ENCODE data around the gene HTRA1. TPM values are rescaled to one million over a fixed set of nuclear protein-coding genes. Genes with fewer than 3 reads are reported as not detected.

HTRA1 gene
- polyA plus RNA-seq, 1 donor from 2014 or later, result 1.4 TPM

DNA sequence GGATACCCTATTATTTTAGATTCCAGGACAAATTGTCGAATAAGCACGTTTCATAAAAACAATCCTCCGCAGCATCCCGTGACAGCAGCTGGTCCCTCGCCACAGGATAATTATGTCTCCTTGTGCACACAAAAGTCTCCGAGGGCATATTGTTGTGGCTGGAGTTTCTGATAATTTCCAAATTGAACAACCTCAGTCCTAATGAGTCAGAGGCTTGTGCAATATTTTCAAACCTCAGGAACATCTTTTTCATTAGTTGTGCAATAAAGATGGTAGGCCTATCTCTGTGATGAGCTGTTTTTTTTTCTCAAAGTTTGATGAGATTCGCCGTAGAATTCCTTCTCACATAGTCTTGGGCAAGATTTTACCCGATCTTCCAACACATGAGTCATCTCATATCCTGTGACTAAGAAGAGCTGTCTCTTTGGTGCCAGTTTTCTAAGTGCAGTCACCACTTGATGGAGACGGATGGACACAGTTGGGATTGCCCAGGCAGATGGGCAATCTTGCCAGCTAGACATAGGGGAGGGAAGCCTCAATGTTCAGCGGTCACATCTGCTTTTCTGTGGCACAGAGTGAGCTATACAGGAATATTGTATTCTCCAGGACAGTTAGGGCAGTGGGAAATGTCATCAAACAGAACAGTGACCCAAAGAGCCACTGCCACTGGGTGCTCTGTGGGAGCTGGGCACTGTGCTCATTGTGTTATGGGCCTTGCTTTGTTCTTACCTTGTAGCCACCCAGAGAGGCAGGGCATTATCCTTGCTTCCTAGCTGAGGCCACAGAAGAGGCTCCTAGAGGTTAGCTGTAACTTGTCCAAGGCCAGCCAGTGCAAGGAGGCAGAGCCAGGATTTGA lies 7.8 kb downstream of the HTRA1 start:
- no peaks in the 10 kb centered on the region for H3K9me3 ChIP-seq (ENCODE audit: low read length)
- H3K9me2 ChIP-seq (ENCODE audit: insufficient read depth, low read length), result no peaks in the 10 kb centered on the region
- H3K4me3 ChIP-seq (ENCODE audit: low read length), result no peak overlapping the region
- peaks cover under 1% of the 10 kb centered on the region for H3K27me3 ChIP-seq (ENCODE audit: insufficient read depth, low read depth, low read length)
- no peaks in the 10 kb centered on the region for H3K36me3 ChIP-seq (ENCODE audit: insufficient read depth, low read length)
- H4K20me1 ChIP-seq (ENCODE audit: insufficient read depth), result no peaks in the 10 kb centered on the region
- H3K9ac ChIP-seq (ENCODE audit: low read length), result no peak overlapping the region
- no peak overlapping the region for H3K27ac ChIP-seq (ENCODE audit: low read length)
- no peak overlapping the region for H2AFZ ChIP-seq (ENCODE audit: low read depth, low read length)
- TF ChIP-seq EP300 (conservative IDR thresholded peaks at IDR 0.05; ENCODE audit: poor library complexity, severe bottlenecking) (no peak), RAD21 (conservative IDR thresholded peaks at IDR 0.05) (no peak), POLR2AphosphoS5 (IDR thresholded peaks at IDR 0.05) (no peak), MXI1 (conservative IDR thresholded peaks at IDR 0.05; ENCODE audit: poor library complexity, severe bottlenecking) (no peak), TAF1 (IDR thresholded peaks at IDR 0.05; ENCODE audit: low read depth) (no peak), EZH2 (IDR thresholded peaks at IDR 0.05; ENCODE audit: borderline replicate concordance, insufficient read depth, low read length, poor library complexity, severe bottlenecking) (no peak), SMC3 (conservative IDR thresholded peaks at IDR 0.05; ENCODE audit: poor library complexity) (no peak)
- TF ChIP-seq, protein P1, sequence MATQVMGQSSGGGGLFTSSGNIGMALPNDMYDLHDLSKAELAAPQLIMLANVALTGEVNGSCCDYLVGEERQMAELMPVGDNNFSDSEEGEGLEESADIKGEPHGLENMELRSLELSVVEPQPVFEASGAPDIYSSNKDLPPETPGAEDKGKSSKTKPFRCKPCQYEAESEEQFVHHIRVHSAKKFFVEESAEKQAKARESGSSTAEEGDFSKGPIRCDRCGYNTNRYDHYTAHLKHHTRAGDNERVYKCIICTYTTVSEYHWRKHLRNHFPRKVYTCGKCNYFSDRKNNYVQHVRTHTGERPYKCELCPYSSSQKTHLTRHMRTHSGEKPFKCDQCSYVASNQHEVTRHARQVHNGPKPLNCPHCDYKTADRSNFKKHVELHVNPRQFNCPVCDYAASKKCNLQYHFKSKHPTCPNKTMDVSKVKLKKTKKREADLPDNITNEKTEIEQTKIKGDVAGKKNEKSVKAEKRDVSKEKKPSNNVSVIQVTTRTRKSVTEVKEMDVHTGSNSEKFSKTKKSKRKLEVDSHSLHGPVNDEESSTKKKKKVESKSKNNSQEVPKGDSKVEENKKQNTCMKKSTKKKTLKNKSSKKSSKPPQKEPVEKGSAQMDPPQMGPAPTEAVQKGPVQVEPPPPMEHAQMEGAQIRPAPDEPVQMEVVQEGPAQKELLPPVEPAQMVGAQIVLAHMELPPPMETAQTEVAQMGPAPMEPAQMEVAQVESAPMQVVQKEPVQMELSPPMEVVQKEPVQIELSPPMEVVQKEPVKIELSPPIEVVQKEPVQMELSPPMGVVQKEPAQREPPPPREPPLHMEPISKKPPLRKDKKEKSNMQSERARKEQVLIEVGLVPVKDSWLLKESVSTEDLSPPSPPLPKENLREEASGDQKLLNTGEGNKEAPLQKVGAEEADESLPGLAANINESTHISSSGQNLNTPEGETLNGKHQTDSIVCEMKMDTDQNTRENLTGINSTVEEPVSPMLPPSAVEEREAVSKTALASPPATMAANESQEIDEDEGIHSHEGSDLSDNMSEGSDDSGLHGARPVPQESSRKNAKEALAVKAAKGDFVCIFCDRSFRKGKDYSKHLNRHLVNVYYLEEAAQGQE (IDR thresholded peaks at IDR 0.05; ENCODE audit: borderline replicate concordance), result no peak
- TF ChIP-seq, protein P2, sequence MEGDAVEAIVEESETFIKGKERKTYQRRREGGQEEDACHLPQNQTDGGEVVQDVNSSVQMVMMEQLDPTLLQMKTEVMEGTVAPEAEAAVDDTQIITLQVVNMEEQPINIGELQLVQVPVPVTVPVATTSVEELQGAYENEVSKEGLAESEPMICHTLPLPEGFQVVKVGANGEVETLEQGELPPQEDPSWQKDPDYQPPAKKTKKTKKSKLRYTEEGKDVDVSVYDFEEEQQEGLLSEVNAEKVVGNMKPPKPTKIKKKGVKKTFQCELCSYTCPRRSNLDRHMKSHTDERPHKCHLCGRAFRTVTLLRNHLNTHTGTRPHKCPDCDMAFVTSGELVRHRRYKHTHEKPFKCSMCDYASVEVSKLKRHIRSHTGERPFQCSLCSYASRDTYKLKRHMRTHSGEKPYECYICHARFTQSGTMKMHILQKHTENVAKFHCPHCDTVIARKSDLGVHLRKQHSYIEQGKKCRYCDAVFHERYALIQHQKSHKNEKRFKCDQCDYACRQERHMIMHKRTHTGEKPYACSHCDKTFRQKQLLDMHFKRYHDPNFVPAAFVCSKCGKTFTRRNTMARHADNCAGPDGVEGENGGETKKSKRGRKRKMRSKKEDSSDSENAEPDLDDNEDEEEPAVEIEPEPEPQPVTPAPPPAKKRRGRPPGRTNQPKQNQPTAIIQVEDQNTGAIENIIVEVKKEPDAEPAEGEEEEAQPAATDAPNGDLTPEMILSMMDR (IDR thresholded peaks at IDR 0.05; ENCODE audit: poor library complexity, severe bottlenecking), result no peak
- no peaks in the 10 kb centered on the region for H3F3A ChIP-seq (ENCODE audit: insufficient read depth, low read length, poor library complexity, severe bottlenecking)
- no peaks in the 10 kb centered on the region for H3K79me2 ChIP-seq (replicated peaks; ENCODE audit: insufficient read depth, low read length)
- no peak overlapping the region for H3K4me2 ChIP-seq (ENCODE audit: low read length)

DNA sequence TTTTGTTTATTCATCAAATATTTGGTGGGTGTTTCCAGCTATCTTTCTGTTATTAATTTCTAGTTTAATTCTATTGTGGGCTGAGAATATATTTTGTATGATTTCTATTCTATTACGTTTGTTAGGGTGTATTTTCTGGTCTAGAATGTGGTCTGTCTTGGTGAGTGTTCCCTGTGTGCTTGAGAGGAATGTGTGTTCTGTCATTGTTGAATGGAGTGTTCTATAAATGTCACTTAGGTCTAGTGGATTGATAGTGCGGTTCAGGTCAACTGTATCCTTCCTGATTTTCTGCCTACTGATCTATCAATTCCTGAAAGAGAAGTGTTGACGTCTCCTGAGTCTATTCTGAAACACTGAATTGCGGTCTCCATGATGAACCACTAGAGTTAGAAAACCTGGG lies 8.5 kb downstream of the HTRA1 start:
- Histone ChIP-seq H3K9me2 (ENCODE audit: insufficient read depth, low read length) (no peaks in the 10 kb centered on the region), H3K4me2 (ENCODE audit: low read length) (no peak overlapping the region), H3K9ac (ENCODE audit: low read length) (no peak overlapping the region), H3F3A (ENCODE audit: insufficient read depth, low read length, poor library complexity, severe bottlenecking) (no peaks in the 10 kb centered on the region), H3K36me3 (ENCODE audit: insufficient read depth, low read length) (no peaks in the 10 kb centered on the region), H3K9me3 (ENCODE audit: low read length) (no peaks in the 10 kb centered on the region), H3K4me3 (ENCODE audit: low read length) (no peak overlapping the region), H4K20me1 (ENCODE audit: insufficient read depth) (no peaks in the 10 kb centered on the region), H3K27ac (ENCODE audit: low read length) (no peak overlapping the region), H2AFZ (ENCODE audit: low read depth, low read length) (no peak overlapping the region), H3K27me3 (ENCODE audit: insufficient read depth, low read depth, low read length) (no peaks in the 10 kb centered on the region), H3K79me2 (replicated peaks; ENCODE audit: insufficient read depth, low read length) (no peaks in the 10 kb centered on the region)
- TF ChIP-seq TAF1 (IDR thresholded peaks at IDR 0.05; ENCODE audit: low read depth), result no peak
- no peak for TF ChIP-seq EZH2 (IDR thresholded peaks at IDR 0.05; ENCODE audit: borderline replicate concordance, insufficient read depth, low read length, poor library complexity, severe bottlenecking)
- no peak for TF ChIP-seq MXI1 (conservative IDR thresholded peaks at IDR 0.05; ENCODE audit: poor library complexity, severe bottlenecking)
- TF ChIP-seq, protein P2 (IDR thresholded peaks at IDR 0.05; ENCODE audit: poor library complexity, severe bottlenecking), result no peak
- no peak for TF ChIP-seq POLR2AphosphoS5 (IDR thresholded peaks at IDR 0.05)
- no peak for TF ChIP-seq RAD21 (conservative IDR thresholded peaks at IDR 0.05)
- TF ChIP-seq, protein P1 (IDR thresholded peaks at IDR 0.05; ENCODE audit: borderline replicate concordance), result no peak
- no peak for TF ChIP-seq SMC3 (conservative IDR thresholded peaks at IDR 0.05; ENCODE audit: poor library complexity)
- TF ChIP-seq EP300 (conservative IDR thresholded peaks at IDR 0.05; ENCODE audit: poor library complexity, severe bottlenecking), result no peak
